Measurements from ENCODE around the gene SMURF2. TPM values are rescaled to one million over a fixed set of nuclear protein-coding genes. Genes with fewer than 3 reads are reported as not detected.

SMURF2 gene
- total and polyA plus RNA-seq, 9 of the 15 experiments (the other 6 are each of a cell fraction or from before 2014, with no cell fraction given): 3.8 to 22.0 (median 14.8) TPM

- Histone ChIP-seq H3K9me3 (replicated peaks; ENCODE audit: control insufficient read depth, insufficient read depth, low read depth, low read length) (no peaks in the 10 kb centered on the region), H3K36me3 (ENCODE audit: control insufficient read depth, insufficient read depth, low read length) (no peaks in the 10 kb centered on the region), H3K4me2 (ENCODE audit: insufficient read depth, low read length) (no peak overlapping the region), H3K9me1 (ENCODE audit: control insufficient read depth, insufficient read depth, low read length) (no peaks in the 10 kb centered on the region), H4K20me1 (replicated peaks; ENCODE audit: control insufficient read depth, insufficient read depth, low read length) (no peaks in the 10 kb centered on the region), H3K4me1 (replicated peaks in 1 of 2; ENCODE audit: control insufficient read depth in 2 of 2, insufficient read depth in 2 of 2, low read length in 2 of 2) (peaks cover 12 to 16% of the 10 kb centered on the region in 2 experiments), H3K27me3 (ENCODE audit: control insufficient read depth in 2 of 2, insufficient read depth in 2 of 2, low read length in 2 of 2) (no peaks in the 10 kb centered on the region), H2AFZ (ENCODE audit: low read depth, low read length) (no peak overlapping the region), H3K27ac (ENCODE audit: extremely low read depth, low read depth, low read length) (no peak overlapping the region), H3K79me2 (ENCODE audit: control insufficient read depth, insufficient read depth, low read length) (peaks cover 24% of the 10 kb centered on the region; the same call in 2 of the 3 replicates), H3K9ac (ENCODE audit: insufficient read depth in 1 of 2, low read depth in 2 of 2, low read length in 2 of 2) (no peak overlapping the region), H3K4me3 (no peak overlapping the region)
- CTCF ChIA-PET (ENCODE audit: low intra/inter-chr PET ratio): no interaction called here
- no TSS peak for BruUV-seq (replicated peaks)
- POLR2A ChIA-PET: interaction anchor here (0.7 kb wide), 1 partner anchor 19 kb away, joined by 3 read pairs; no protein-coding TSS in a partner anchor
- ATAC-seq (no peak; the same call in 2 of the 3 replicates), DNase-seq (ENCODE audit: extremely low read depth in 1 of 4, low spot score in 3 of 4) (no peak), FAIRE-seq (no peak)
- in situ Hi-C loops (cut with MboI) (no loop called here), intact Hi-C loops (cut with micrococcal nuclease) (no loop called here)
- 50% methylated on average over 2 of the region's 2 CpGs for WGBS (ENCODE audit: insufficient coverage, low coverage, missing lambda C conversion rate)
- TF ChIP-seq ZNF561 (CRISPR knock-in tag; conservative IDR thresholded peaks at IDR 0.05) (no peak), E4F1 (CRISPR knock-in tag; IDR thresholded peaks at IDR 0.05; ENCODE audit: borderline replicate concordance) (no peak), JUND (IDR thresholded peaks at IDR 0.05; ENCODE audit: borderline replicate concordance, low read depth, low read length) (no peak), JUND (tag; IDR thresholded peaks at IDR 0.05; ENCODE audit: borderline replicate concordance, low read depth, low read length) (no peak), CBFA2T3 (IDR thresholded peaks at IDR 0.05) (peak; percentile 42; the same call in 1 of the 2 replicates), DMBX1 (CRISPR knock-in tag; IDR thresholded peaks at IDR 0.05; ENCODE audit: borderline replicate concordance) (no peak), ZNF586 (CRISPR knock-in tag; conservative IDR thresholded peaks at IDR 0.05) (no peak), ARID1B (IDR thresholded peaks at IDR 0.05) (0 out of 2 replicates have a peak, but pooled peaks have one; percentile 12), PBX2 (CRISPR knock-in tag; IDR thresholded peaks at IDR 0.05; ENCODE audit: low read depth) (no peak), PBX2 (tag; conservative IDR thresholded peaks at IDR 0.05; ENCODE audit: low read depth) (no peak), RAD21 (CRISPR knock-in tag; conservative IDR thresholded peaks at IDR 0.05 in 1 of 2, IDR thresholded peaks at IDR 0.05 in 1 of 2) (no peak), NFE2 (IDR thresholded peaks at IDR 0.05; ENCODE audit: low read depth) (no peak), ZC3H11A (IDR thresholded peaks at IDR 0.05; ENCODE audit: low read depth, low read length) (no peak), HSF4 (CRISPR knock-in tag; IDR thresholded peaks at IDR 0.05; ENCODE audit: borderline replicate concordance) (no peak), ZNF174 (CRISPR knock-in tag; IDR thresholded peaks at IDR 0.05) (no peak)
- TF ChIP-seq, protein P1, sequence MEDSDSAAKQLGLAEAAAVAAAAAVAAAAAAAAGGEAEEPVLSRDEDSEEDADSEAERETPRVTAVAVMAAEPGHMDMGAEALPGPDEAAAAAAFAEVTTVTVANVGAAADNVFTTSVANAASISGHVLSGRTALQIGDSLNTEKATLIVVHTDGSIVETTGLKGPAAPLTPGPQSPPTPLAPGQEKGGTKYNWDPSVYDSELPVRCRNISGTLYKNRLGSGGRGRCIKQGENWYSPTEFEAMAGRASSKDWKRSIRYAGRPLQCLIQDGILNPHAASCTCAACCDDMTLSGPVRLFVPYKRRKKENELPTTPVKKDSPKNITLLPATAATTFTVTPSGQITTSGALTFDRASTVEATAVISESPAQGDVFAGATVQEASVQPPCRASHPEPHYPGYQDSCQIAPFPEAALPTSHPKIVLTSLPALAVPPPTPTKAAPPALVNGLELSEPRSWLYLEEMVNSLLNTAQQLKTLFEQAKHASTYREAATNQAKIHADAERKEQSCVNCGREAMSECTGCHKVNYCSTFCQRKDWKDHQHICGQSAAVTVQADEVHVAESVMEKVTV (CRISPR knock-in tag; IDR thresholded peaks at IDR 0.05): no peak
Measured at GRCh38 chr17:64614266-64615027, 47.7 kb downstream of the SMURF2 start.

Data from K562 (cell line).